HK-2 (cell line): ENCODE results near the gene ZFYVE28.
"Not testable (repeated sequence)": the region's sequence is repeated elsewhere in the genome, so short reads cannot be mapped to it uniquely, and the experiment has no call there.

Source experiments
- DNase-seq: peaks from one replicate; pipeline ENCODE4 v3.0.0-alpha.2; 2018; ENCODE audit not compliant: unreplicated experiment

The ZFYVE28 gene

GRCh38 chr4:2417765-2418649, at the start of gene ZFYVE28:
TSS of gene ZFYVE28 (minus strand) at chr4:2418645. CDS start at chr4:2418323, 322 bp downstream.
- DNase-seq = peak; percentile 36

GRCh38 chr4:2465544-2465943, 47.1 kb upstream of the ZFYVE28 start:
- DNase-seq = not testable (repeated sequence)

- no peak for DNase-seq
These were observed 46.6 kb upstream of the ZFYVE28 start for GRCh38 chr4:2465032-2465431.

- no peak for DNase-seq
These were observed 44.7 kb upstream of the ZFYVE28 start for GRCh38 chr4:2462992-2463762.

- peak; percentile 72 for DNase-seq
These were observed 44.0 kb upstream of the ZFYVE28 start for GRCh38 chr4:2462218-2462991.

GRCh38 chr4:2461246-2461960, 43.0 kb upstream of the ZFYVE28 start:
- DNase-seq = no peak

GRCh38 chr4:2459589-2460349, 41.3 kb upstream of the ZFYVE28 start:
- DNase-seq = no peak

- DNase-seq = no peak
These were observed 40.4 kb upstream of the ZFYVE28 start for GRCh38 chr4:2458546-2459491.

GRCh38 chr4:2457481-2458295, 39.2 kb upstream of the ZFYVE28 start:
- DNase-seq = no peak

- DNase-seq = no peak
These were observed 33.7 kb upstream of the ZFYVE28 start for GRCh38 chr4:2451821-2452785.

- DNase-seq = no peak
These were observed 32.6 kb upstream of the ZFYVE28 start for GRCh38 chr4:2451036-2451520.

GRCh38 chr4:2450394-2451035, 32.1 kb upstream of the ZFYVE28 start:
- DNase-seq = no peak

GRCh38 chr4:2449511-2450392, 31.3 kb upstream of the ZFYVE28 start:
- DNase-seq = no peak

- DNase-seq = no peak
These were observed 30.6 kb upstream of the ZFYVE28 start for GRCh38 chr4:2449051-2449450.

- DNase-seq = no peak
These were observed 30.1 kb upstream of the ZFYVE28 start for GRCh38 chr4:2448589-2448988.
